ENCODE data around the gene SETD1A.
"Not testable (repeated sequence)": the region's sequence is repeated elsewhere in the genome, so short reads cannot be mapped to it uniquely, and the experiment has no call there.

SETD1A gene

DNA sequence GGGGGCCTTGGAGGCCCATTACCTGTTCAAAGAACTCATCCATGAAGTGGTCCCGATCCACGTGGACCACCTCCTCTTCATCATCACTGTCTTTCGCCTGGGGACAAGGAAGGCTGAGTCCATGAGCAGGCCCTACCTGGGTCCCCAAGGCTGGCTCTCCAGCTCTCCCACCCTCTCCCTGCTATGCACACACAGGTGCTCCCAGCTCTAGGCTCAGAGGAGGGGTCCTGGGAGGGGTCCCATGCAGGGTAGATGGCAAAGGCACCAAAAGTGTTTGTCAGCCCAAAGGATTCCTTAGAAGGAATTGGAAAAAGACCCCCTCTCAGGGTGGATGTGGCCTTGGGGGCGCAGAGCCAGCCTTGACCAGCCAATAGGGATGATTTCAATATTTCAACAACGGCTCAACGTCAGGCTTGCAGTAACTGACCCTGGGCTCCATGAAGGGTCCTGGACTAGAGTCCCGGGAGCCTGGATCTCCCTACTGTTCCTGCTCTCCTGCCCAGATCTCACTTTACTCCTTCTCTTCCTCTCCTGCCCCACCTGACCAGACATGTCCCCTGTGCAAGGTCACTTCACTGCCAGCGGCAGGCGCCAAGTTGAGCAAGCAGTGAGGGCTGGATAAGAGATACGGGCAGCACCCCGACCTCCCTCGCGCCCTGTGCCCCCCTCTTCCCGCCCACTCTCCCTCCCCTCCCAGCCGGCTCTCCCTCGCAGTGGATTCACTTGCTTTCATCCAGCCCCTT lies 44.1 kb downstream of the SETD1A start:
- DNase-seq = no peak

DNA sequence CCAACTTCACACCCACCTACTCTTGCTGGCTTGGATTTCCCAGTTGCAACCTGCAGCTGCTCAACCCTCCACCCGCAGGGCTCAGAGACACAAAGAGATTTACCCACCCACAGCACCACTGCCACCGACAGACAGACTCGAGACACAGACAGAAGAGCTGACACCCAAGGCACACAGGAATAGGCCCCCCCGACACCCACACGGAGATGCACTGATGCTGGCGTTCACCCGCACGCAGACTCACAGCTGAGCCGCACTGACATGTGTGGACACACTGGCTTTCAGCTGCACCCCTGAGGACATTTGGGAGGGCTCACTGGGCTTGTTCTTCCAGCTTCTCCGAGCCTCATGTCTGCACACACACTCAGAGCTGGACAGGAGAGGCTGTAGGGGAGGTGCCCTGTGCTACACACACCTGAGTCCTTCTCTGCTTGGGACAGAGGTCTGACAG lies 44.7 kb downstream of the SETD1A start:
- DNase-seq = no peak

DNA sequence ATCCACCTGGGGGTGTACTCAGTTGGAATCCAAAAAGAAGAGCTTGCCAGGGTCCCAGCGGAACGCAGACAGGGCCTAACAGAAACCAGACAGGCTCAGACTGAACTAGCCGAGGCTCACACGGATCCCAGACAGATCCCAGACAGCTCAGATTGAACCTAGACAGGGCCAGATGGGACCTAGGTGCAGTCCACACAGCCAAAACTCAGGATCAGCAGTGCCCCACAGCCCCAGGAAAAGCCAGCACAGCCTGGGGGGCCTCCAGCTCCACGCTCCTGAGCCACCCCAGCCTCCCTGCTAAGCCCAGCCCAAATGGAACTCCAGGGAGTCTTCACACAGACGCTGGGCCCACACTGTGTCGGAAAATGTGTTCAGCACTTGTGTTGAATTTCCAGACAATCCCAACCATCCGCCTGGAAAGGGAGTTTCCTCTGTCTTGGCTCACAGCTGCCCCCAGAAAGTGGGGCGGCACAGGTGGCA lies 45.3 kb downstream of the SETD1A start:
- DNase-seq = no peak

DNA sequence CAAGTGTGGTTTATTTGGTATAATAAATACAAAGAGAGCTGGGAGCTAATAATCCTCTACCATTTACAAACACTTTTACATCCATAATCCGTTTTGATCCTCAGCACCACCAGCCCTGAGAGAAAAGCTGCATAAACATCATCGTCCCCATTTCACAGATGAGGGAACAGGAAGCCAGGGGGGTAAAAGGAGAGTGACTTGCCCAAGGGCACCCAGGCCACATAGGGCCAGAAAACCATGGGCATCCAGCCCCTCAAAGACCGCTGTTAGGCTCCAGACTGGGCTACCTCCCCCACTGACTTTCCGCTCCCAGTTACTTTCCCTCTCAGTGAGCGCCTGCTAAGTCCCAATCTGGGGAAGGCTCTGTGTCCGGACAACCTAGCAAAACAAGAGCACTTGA lies 46.2 kb downstream of the SETD1A start:
- DNase-seq = no peak

DNA sequence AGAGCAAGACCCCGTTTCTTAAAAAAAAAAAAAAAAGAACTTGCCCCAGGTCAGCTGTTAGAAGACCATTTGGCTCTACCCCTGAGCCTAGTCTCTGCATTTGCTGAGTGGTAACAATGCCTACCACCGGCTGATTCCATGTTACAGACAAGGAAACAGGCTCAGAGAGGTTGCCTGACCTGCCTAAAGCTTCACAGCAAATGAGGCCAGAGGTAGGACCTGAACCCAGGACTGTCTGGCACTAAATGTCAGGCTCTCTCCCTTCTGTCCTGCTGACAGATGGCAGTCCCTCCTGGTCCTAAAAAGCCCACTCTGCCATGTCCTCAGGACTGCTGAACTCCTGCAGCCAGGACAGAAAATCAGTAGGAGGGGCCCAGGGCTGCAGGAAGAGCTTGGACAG lies 47.1 kb downstream of the SETD1A start:
- DNase-seq = no peak

DNA sequence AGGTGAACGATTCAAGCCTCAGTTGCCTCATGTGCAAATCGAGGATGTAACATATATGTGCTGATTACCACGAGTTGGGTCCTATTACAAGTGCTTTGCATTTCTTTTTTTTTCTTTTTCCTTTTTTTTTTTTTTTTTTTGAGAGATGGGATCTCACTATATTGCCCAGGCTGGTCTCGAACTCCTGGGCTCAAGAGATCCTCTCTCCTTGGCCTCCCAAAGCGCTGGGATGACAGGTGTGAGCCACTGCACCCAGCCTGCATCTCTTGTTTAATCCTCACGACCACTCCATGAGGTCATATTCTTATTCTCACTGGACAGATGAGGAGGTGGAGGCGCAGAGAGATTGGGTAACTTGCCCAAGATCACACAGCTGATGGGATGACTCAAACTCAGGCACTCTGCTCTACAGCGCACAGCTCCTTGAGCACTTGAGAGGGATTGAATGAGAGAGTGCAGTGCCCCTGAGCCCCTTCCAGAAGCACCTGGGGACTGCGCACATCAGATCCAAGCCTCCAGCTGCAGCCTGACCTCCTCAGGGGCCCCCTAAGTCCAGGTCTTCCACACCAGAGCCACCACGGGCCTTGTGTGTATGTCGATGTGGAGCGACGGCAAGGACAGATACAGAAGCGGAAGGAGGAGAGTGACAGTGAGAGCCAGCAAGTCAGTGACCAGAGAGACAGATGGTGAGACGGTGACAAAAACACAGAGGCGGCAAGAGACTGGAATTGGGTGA lies 48.0 kb downstream of the SETD1A start:
- DNase-seq = no peak

DNA sequence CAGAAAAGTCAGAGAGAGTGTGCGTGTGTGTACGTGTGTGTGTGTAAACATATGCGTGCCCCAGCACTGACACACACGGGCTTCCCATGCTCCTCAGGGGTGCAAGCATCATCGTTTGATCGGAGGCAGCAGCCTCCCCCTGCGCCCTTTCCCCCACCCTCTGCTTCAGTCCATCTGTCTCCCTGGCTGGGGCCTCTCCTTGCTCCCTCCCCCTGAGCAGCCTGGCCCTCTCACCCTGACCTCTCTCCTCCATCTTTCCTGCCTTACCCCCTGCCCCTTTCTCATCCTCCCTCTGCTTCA lies 48.5 kb downstream of the SETD1A start:
- DNase-seq = no peak

DNA sequence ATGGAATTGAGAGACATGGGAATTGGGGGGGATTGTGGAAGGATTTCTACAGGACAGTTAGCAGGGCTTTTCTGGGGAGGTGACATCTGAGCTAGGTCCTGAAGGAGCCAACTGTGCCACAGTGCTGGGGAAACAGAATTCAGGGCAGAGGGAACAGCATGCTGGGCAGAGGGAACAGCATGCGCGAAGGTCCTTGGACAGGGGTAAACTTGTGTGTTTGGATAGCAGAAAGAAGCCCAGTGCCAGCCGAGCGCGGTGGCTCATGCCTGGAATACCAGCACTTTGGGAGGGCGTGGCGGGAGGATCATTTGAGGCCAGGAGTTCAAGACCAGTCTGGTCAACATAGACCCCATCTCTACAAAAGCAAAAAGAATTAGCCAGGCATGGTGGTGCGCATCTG lies 49.0 kb downstream of the SETD1A start:
- no peak for DNase-seq

DNA sequence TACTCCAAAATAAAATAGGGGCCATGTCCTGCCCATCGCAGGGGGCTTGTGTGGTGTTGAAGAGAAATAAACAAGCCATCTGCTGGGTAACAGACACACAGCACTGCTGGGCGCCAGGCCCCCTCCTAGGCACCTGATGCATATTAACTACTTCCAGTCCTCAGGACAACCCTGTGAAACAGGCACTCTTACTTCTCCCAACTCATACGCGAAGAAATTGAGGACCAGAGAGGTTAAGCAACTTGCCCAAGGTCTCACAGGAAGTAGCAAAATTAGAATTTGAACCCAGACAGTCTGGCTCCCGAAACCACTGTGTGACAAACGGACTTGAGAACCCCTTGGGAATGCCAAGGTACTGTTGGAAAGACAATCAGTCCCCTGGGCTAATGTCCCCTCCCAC lies 50.1 kb downstream of the SETD1A start:
- DNase-seq = no peak

DNA sequence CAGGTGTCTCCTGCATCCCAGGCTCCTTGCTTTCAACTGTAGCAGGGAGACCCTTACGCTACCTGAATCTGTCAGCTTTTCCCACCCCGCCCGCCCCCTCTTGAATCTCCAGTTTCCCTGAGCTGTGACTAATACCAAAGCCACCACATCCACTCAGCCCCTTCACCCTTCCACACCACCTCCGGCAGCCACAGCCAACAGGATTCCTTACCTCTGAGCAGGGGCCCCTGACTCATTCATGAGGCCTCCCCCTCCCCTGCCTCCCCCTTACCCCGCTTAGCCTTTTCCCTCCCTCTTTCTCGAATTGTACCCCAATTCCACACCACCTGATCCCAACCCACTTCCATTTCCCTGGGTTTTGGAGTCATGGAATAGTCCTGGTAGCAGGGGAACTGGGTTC lies 50.6 kb downstream of the SETD1A start:
- DNase-seq = no peak

DNA sequence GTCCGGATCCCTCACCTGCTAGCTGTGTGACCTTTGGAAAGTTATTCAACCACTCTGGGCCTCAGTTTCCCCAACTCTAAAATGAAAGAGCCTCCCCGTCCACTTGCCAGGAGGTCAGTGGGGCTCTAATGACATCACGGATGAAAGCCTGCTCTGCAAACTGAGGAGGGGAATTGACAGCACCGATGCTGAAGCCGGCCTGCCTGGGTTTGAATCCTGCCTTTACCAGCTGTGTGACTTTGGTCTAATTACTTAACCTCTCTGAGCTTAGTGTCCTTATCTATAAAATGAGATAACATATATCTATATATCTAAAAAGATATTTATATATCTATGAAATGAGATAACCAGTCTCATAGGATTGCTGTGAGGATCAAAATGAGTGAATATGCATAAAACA lies 51.0 kb downstream of the SETD1A start:
- DNase-seq = no peak

DNA sequence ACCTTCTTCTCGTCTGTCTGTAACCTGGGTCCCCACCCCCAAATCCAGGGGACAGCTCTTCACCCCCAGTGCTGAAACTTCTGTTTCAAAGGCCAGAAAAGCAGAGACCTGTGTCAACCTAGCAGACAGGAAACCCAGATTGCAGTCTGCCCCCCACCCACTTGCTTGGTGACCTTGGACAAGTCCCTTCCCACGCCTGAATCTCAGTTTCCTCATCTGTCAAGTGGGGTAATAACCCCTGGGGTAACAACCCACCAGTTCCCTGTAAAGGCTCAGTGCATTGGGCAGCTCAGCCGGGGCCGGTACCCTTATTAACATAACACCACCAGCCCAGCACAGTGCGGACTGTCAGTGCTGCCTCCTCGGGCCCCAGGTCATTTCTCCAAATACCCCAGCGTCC lies 51.6 kb downstream of the SETD1A start:
- no peak for DNase-seq

DNA sequence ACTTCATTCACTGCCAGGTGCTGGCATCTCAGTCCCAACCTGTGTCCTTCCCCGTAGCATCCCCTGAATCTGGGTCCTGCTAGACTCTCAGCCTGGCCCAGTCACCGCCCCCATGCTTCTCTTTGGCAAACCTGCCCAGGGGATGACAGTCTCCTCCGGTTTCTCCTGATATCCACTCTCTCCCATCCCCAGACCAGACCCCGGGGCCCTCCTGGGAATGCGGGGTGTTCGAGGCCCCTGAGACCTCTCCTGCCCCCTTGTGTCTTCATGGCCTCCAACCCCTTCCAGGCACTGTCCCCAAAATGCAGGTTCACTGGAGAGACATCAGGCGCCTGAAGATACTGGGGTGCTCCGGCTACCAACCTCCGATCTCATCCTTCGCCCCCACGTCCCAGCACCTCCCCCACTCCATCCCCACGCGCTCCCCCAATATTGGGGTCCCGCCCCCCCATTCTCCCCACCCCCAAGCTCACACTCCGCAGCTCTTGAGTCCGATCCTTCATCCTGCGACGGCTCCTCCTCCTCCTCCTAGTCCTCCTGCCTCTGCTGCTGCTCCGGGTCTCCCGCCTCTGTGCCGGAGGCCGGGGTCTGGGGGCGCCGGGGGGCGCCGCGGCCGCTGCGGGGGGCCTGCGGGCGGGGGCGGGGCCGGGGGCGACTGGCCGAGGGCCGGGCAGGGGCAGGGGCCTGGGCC lies 52.5 kb downstream of the SETD1A start:
- no peak for DNase-seq

DNA sequence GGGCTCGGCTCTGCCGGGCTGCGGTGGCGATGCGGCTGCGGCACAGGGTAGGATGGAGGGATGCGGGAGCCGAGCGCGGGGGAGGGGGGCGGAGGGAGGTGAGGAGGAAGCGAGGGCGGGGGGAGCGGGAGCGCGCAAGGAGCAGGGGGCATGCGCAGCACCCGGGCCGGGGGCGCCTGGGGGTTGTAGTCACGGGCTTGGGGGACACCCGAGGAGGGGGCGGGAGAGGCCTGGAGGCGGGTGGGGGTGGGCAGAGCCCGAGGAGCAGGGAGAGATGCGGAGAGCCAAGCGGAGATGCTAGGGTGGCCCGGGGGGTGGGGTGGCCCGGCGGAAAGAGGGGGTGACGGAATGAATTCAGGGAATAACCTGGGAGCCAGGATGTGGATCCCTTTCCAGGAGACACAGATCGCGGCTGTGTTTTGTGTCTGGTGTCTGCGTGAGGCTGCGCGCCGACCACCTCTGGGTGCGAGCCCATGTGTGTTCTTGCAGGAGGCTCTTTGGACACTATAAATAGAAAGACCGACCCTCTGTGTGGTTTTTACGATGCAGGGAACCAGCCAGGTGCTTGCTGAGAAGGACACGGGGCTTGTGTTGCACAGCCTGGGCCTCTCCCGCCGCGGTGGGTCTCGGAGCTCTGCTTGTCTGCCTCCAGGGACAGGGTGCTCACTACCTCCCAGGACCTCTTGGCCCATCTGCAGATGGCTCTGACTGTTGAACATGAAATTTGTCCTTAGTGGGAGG lies 53.2 kb downstream of the SETD1A start, which contains the start of gene STX1B:
Gene STX1B, minus strand, starts transcription at position 54 of the 741 bp plus-strand sequence. CDS start 242 bp downstream, outside the sequence.
- no peak for DNase-seq

DNA sequence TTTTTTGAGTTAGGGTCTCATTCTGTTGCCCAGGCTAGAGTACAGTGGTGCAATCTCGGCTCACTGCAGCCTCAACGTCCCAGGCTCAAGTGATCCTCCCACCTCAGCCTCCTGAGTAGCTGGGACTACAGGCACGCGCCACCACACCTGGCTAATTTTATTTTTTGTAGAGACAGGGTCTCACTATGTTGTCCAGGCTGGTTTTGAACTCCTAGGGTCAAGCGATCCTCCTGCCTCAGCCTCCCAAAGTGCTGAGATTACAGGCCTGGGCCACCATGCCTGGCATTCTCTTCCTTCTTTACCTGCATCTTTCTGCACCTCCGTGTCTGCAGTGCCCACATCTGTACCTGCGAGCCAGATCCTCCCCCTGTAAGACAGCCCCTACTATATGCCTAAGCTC lies 54.3 kb downstream of the SETD1A start:
- DNase-seq = not testable (repeated sequence)

DNA sequence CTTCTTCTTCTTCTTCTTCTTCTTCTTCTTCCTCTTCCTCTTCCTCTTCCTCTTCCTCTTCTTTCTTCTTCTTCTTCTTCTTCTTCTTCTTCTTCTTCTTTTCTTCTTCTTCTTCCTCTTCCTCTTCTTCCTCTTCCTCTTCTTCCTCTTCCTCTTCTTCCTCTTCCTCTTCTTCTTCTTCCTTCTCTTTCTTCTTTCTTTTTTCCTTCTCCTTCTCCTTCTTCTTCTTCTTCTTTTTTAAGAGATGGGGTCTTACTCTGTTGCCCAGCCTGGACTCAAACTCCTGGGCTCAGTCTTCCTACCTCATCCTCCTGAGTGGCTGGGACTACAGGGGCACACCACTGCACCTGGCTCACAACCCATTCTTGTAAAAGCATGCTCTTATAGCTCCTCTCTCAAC lies 55.7 kb downstream of the SETD1A start:
- not testable (repeated sequence) for DNase-seq

DNA sequence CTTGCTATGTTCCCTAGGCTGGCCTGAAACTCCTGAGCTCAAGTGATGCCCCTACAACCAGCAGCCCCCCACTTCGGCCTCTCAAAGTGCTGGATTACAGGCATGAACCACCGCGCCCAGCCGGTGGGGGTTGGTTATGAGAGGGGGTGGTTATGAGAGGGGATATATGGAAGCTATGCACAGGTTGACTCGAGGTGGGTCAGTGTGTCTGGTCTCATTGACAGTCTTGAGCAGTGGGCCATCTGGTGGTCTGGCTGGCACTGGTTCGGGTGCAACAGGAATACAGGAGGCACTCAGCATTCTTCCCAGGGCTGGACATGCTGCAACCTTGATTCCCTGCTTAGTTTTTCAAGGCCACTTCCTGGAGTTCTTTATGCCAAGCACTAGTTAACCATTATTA lies 58.5 kb downstream of the SETD1A start:
- DNase-seq = no peak

DNA sequence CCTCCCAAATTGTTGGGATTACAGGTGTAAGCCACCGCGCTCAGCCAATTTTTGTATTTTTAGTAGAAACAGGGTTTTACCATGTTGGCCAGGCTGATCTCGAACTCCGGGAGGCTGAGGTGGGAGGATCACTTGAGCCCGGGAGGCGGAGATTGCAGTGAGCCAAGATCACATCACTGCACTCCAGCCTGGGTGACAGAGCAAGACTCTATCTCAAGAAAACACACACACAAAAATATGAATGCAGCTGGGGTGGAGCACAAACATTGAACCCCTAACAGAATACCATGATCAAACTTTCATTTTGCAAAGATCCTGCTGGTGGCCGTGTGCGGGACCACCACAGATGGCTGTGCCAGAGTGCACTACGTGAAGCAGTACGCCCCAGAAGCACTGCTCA lies 60.2 kb downstream of the SETD1A start:
- not testable (repeated sequence) for DNase-seq

DNA sequence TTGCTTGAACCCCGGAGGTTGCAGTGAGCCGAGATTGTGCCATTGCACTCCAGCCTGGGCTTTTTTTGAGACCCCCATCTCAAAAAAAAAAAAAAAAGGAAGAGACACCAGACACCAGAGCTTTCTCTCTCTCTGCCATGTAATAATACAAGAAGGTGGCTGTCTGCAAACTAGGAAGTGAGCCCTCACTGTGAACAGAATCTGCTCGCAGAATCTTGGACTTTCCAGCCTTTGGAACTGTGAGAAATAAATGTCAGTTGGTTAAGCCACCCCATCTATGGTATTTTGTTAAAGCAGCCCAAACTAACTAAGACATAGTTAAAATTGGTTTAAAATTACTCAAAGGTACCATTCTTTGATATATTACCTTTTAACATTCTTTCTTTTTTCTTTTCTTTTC lies 63.0 kb downstream of the SETD1A start:
- DNase-seq = no peak

DNA sequence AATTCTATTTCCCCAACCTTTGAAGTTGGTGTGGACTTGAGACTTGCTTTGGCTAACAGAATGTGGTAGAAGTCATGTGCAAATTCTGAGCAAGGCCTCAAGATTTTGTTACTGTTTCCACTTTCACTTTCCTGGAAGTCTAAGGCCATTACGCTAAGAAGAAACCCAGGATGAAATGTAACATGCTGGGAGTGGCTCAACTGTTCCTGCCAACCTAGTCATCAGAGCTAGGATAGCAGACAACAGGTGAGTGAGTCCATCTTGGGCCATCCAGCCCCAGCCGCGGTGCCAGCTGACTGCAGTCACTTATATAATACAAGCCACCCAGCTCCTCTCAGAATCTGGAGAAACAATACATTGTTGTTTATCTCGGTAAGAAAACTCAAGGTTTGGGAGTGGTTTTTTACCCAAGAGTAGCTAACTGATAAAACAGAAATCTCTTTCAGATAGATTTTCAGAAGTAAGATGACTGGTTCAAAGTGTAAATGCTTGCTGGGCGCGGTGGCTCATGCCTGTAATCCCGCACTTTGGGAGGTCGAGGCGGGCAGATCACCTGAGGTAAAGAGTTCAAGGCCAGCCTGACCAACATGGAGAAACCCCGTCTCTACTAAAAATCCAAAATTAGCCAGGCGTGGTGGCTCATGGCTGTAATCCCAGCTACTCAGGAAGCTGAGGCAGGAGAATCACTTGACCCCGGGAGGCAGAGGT lies 65.1 kb downstream of the SETD1A start:
- no peak for DNase-seq

DNA sequence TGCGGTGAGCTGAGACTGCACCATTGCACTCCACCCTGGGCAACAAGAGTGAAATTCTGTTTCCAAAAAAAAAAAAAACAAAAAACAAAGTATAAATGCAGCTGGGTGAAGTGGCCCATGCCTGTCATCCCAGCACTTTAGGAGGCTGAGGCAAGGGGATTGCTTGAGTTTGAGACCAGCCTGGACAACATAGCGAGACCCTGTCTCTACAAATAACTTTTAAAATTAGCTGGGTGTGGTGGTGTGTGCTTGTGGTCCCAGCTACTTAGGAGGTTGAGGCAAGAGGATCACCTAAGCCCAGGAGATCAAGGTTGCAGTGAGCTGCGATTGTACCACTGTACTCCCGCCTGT lies 65.7 kb downstream of the SETD1A start:
- DNase-seq = no peak

DNA sequence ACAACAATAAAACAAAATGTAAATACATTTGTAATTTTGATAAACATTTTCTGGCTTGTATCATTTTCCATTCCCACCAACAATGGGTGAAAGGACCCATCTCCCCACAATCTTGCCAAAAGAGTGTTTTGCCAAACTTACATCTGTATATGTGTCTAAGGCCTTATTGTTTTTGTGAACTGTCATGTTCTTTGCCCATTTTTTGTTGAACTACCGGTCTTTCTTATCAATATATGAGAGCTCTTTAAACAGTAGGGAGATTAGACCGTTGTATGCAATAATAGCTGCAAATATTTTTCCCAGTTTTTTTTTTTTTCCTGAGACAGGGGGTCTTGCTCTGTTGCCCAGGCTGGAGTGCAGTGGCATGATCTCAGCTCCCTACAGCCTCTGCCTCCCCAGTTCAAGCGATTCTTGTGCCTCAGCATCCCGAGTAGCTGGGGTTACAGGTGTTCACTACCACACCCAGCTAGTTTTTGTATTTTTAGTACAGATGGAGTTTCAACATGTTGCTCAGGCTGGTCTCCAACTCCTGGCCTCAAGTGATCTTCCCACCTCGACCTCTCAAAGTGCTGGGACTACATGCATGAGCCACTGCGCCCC lies 66.2 kb downstream of the SETD1A start:
- no peak for DNase-seq

Measured in activated CD4-positive, CD25-positive, alpha-beta regulatory T cell treated with anti-CD3 and anti-CD28 coated beads, Interleukin-2, amount 50 U/mL, for 72 hours (primary cell).